HCT116 (cell line): Measurements from ENCODE around the gene TNFAIP8L3. TPM values are rescaled to one million over a fixed set of nuclear protein-coding genes. Genes with fewer than 3 reads are reported as not detected.

Experiments
- ATAC-seq: fragments of 200-7000 bp; cut with Tn5 transposase; 2 replicates; pipeline ENCODE4 v1.9.1; 2020; ENCODE audit warnings: mild to moderate bottlenecking, moderate library complexity
- BruUV-seq: library from RNA; stranded (reverse); fragments of 400-500 nt; replicated peaks from 2 replicates; lab custom pipeline; 2021; lab: Mats Ljungman, UMichigan
- CTCF ChIA-PET: fragments of 300-600 bp; sonication (Branson Sonifier 250); formaldehyde crosslinking; loops from one replicate; lab custom pipeline; 2021; ENCODE audit warnings: antibody characterized with exemption; lab: Charles Lee
- POLR2A ChIA-PET: fragments of 300-600, 350-600 bp; sonication (Branson Sonifier 250); formaldehyde crosslinking; loops from one replicate; lab custom pipeline; 2021; ENCODE audit warnings: antibody characterized with exemption; lab: Charles Lee
- RAD21 ChIA-PET, 2 experiments: fragments of 300-600 bp; sonication (Branson Sonifier 250); formaldehyde crosslinking; loops; one replicate each; lab custom pipeline; 2023; ENCODE audit warnings: low total read pairs in 2 of 2; ENCODE audit not compliant: uncharacterized antibody in 2 of 2, unreplicated experiment in 2 of 2, low non-redundant PET in 1 of 2; lab: Charles Lee
- DNase-seq: peaks from one replicate; pipeline ENCODE4 v3.0.0-alpha.2; 2010; ENCODE audit warnings: low read depth, low spot score
- H2AFZ ChIP-seq: fragments of 200-600 bp; shearing (Covaris generic), sonication (generic); 2 replicates; pipeline ENCODE4 v1.6.1; 2017; ENCODE audit warnings: low read depth, mixed run types, mixed read lengths, antibody characterized with exemption, low read length; ENCODE audit not compliant: poor library complexity, severe bottlenecking
- H3K27ac ChIP-seq: 2 replicates; pipeline ENCODE4 v1.5.1; 2012; ENCODE audit warnings: low read depth, low read length
- H3K27me3 ChIP-seq: fragments of 200-600 bp; sonication (generic); 2 replicates; pipeline ENCODE4 v1.6.1; 2016; ENCODE audit warnings: mixed run types, low read length, mixed read lengths; ENCODE audit not compliant: insufficient read depth
- H3K36me3 ChIP-seq, 2 experiments: fragments of 200-500 bp in 1 of 2; fragments of 200-600 bp in 1 of 2; sonication (Bioruptor generic) in 1 of 2; sonication (generic) in 1 of 2; 2 replicates each; pipeline versions ENCODE4 v1.5.1 to v1.6.1; 2014 to 2016; ENCODE audit warnings: low read length in 2 of 2, inconsistent platforms in 1 of 2, mixed read lengths in 1 of 2, mixed run types in 1 of 2; ENCODE audit not compliant: insufficient read depth in 2 of 2, control insufficient read depth in 1 of 2
- H3K4me1 ChIP-seq, 2 experiments: fragments of 200-600 bp in 1 of 2; sonication (generic) in 1 of 2; 2 replicates each; pipeline versions ENCODE4 v1.5.1 to v1.6.1; 2012 to 2017; ENCODE audit warnings: low read length in 2 of 2, inconsistent platforms in 1 of 2, mild to moderate bottlenecking in 1 of 2, mixed read lengths in 1 of 2, mixed run types in 1 of 2, moderate library complexity in 1 of 2; ENCODE audit not compliant: insufficient read depth in 2 of 2, control insufficient read depth in 1 of 2
- H3K4me2 ChIP-seq: fragments of 200-600 bp; sonication (generic); 2 replicates; pipeline ENCODE4 v1.6.1; 2017; ENCODE audit warnings: mixed run types, low read length, mixed read lengths
- H3K4me3 ChIP-seq, 2 experiments: fragments of 200-600 bp in 1 of 2; sonication (generic) in 1 of 2; replicated peaks in 1 of 2; 2 replicates each; pipeline ENCODE4 v1.5.1; 2011 to 2016; ENCODE audit warnings: low read length in 2 of 2, control low read depth in 1 of 2, low read depth in 1 of 2, mild to moderate bottlenecking in 1 of 2, mixed read lengths in 1 of 2, mixed run types in 1 of 2
- H3K79me2 ChIP-seq: fragments of 200-600 bp; sonication (generic); 2 replicates; pipeline ENCODE4 v1.6.1; 2017; ENCODE audit warnings: mild to moderate bottlenecking, mixed run types, low read length, moderate library complexity, mixed read lengths; ENCODE audit not compliant: insufficient read depth
- H3K9ac ChIP-seq: fragments of 200-600 bp; sonication (generic); 2 replicates; pipeline ENCODE4 v1.6.1; 2016; ENCODE audit warnings: low read length, mixed read lengths
- H3K9me2 ChIP-seq: fragments of 200-600 bp; sonication (generic), shearing (Covaris generic); 2 replicates; pipeline ENCODE4 v1.6.1; 2017; ENCODE audit warnings: mixed run types, mild to moderate bottlenecking, moderate library complexity; ENCODE audit not compliant: insufficient read depth
- H3K9me3 ChIP-seq, 2 experiments: fragments of 200-500 bp in 1 of 2; fragments of 200-600 bp in 1 of 2; sonication (Bioruptor generic) in 1 of 2; sonication (generic) in 1 of 2; 2 replicates each; pipeline ENCODE4 v1.6.1; 2014 to 2017; ENCODE audit warnings: low read length in 2 of 2, mixed read lengths in 2 of 2, inconsistent platforms in 1 of 2, low read depth in 1 of 2, mild to moderate bottlenecking in 1 of 2, mixed run types in 1 of 2, moderate library complexity in 1 of 2; ENCODE audit not compliant: control insufficient read depth in 1 of 2, insufficient read depth in 1 of 2
- H4K20me1 ChIP-seq: fragments of 200-600 bp; sonication (generic), shearing (Covaris generic); 2 replicates; pipeline ENCODE4 v1.6.1; 2017; ENCODE audit warnings: mixed run types, mild to moderate bottlenecking, moderate library complexity; ENCODE audit not compliant: insufficient read depth
- CBX3 ChIP-seq: IDR thresholded peaks from 2 replicates; pipeline ENCODE4 v1.6.1; 2012; ENCODE audit warnings: low read depth
- CTCF ChIP-seq, 3 experiments: fragments of 200-600 bp in 1 of 3; sonication (generic) in 1 of 3; IDR thresholded peaks in 2 of 3; conservative IDR thresholded peaks in 1 of 3; 2 replicates each; pipeline ENCODE4 v1.5.1; 2012 to 2017; ENCODE audit warnings: low read depth in 2 of 3, low read length in 2 of 3, antibody characterized with exemption in 1 of 3, borderline replicate concordance in 1 of 3, control low read depth in 1 of 3, mild to moderate bottlenecking in 1 of 3, mixed read lengths in 1 of 3, mixed run types in 1 of 3, moderate library complexity in 1 of 3; ENCODE audit not compliant: insufficient read depth in 1 of 3
- EGR1 ChIP-seq: IDR thresholded peaks from 2 replicates; pipeline ENCODE4 v1.6.1; 2012; ENCODE audit warnings: low read depth
- ELF1 ChIP-seq: IDR thresholded peaks from 2 replicates; pipeline ENCODE4 v1.6.1; 2012; ENCODE audit warnings: low read depth, borderline replicate concordance
- EZH2 ChIP-seq: fragments of 200-600 bp; sonication (generic); IDR thresholded peaks from 2 replicates; pipeline ENCODE4 v1.6.1; 2017; ENCODE audit warnings: antibody characterized with exemption, mixed run types
- FOSL1 ChIP-seq: IDR thresholded peaks from 2 replicates; pipeline ENCODE4 v1.6.1; 2012; ENCODE audit warnings: low read depth
- JUND ChIP-seq: IDR thresholded peaks from 2 replicates; pipeline ENCODE4 v1.6.1; 2012
- SP1 ChIP-seq: IDR thresholded peaks from 2 replicates; pipeline ENCODE4 v1.6.1; 2012; ENCODE audit warnings: low read depth
- SRF ChIP-seq: IDR thresholded peaks from 2 replicates; pipeline ENCODE4 v1.6.1; 2012; ENCODE audit warnings: low read depth
- TCF7L2 ChIP-seq: IDR thresholded peaks from 2 replicates; pipeline ENCODE4 v1.7.0; 2011; ENCODE audit warnings: borderline replicate concordance, inconsistent platforms; ENCODE audit not compliant: insufficient read depth, insufficient read length; ENCODE audit errors: extremely low read depth
- YY1 ChIP-seq: IDR thresholded peaks from 2 replicates; pipeline ENCODE4 v1.6.1; 2011; ENCODE audit warnings: low read length, low read depth, moderate library complexity, mild to moderate bottlenecking; ENCODE audit not compliant: insufficient replicate concordance; ENCODE audit errors: extremely low read depth
- ZBTB33 ChIP-seq: IDR thresholded peaks from 2 replicates; pipeline ENCODE4 v1.6.1; 2011; ENCODE audit warnings: mild to moderate bottlenecking, low read length, moderate library complexity; ENCODE audit not compliant: insufficient replicate concordance; ENCODE audit errors: extremely low read depth
- ZNF274 ChIP-seq: fragments of 200-500 bp; sonication (Bioruptor generic); IDR thresholded peaks from 2 replicates; pipeline ENCODE4 v1.6.1; 2014; ENCODE audit warnings: mild to moderate bottlenecking, low read depth, low read length, inconsistent platforms
- intact Hi-C: fragments of 100-400 bp; cut with micrococcal nuclease; formaldehyde crosslinking; loops from 2 replicates; pipeline ENCODE4 v1.10.0; 2022
- total RNA-seq: library from RNA; stranded (reverse); gene quantifications from one replicate; pipeline ENCODE4 v1.2.1, GENCODE V29; 2021; ENCODE audit not compliant: unreplicated experiment
- TF ChIP-seq, protein P1 (sequence below): IDR thresholded peaks from 2 replicates; pipeline ENCODE4 v1.6.1; 2012
- TF ChIP-seq, protein P2 (sequence below): IDR thresholded peaks from 2 replicates; pipeline ENCODE4 v1.6.1; 2012; ENCODE audit warnings: low read depth

The TNFAIP8L3 gene
- total RNA-seq, 1 experiment from 2014 or later: 0.47 TPM

- intact Hi-C loops: no loop called here
- Histone ChIP-seq H3K36me3 (no peaks in the 10 kb centered on the region), H3K27me3 (no peaks in the 10 kb centered on the region), H4K20me1 (peaks cover 3% of the 10 kb centered on the region; the same call in 1 of the 2 replicates), H3K9me2 (no peaks in the 10 kb centered on the region), H3K9ac (no peak overlapping the region), H3K4me2 (no peak overlapping the region), H3K79me2 (no peaks in the 10 kb centered on the region), H3K9me3 (no peaks in the 10 kb centered on the region), H2AFZ (no peak overlapping the region), H3K4me3 (no peak overlapping the region), H3K4me1 (peaks cover 0 to 11% of the 10 kb centered on the region in 2 experiments; a peak in 2 of 4 replicates), H3K27ac (no peak overlapping the region)
- TF ChIP-seq FOSL1 (no peak), TCF7L2 (no peak), CTCF (IDR thresholded peaks at IDR 0.05 in 2 of 3, conservative IDR thresholded peaks at IDR 0.05 in 1 of 3; ENCODE audit: borderline replicate concordance in 1 of 3, insufficient read depth in 1 of 3, low read depth in 2 of 3, low read length in 2 of 3) (no peak), SP1 (no peak), EZH2 (no peak), SRF (no peak), ZNF274 (no peak), YY1 (no peak), CBX3 (no peak), ZBTB33 (no peak), EGR1 (no peak), JUND (no peak), ELF1 (no peak)
- TF ChIP-seq, protein P1, sequence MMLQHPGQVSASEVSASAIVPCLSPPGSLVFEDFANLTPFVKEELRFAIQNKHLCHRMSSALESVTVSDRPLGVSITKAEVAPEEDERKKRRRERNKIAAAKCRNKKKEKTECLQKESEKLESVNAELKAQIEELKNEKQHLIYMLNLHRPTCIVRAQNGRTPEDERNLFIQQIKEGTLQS: no peak
- TF ChIP-seq, protein P2, sequence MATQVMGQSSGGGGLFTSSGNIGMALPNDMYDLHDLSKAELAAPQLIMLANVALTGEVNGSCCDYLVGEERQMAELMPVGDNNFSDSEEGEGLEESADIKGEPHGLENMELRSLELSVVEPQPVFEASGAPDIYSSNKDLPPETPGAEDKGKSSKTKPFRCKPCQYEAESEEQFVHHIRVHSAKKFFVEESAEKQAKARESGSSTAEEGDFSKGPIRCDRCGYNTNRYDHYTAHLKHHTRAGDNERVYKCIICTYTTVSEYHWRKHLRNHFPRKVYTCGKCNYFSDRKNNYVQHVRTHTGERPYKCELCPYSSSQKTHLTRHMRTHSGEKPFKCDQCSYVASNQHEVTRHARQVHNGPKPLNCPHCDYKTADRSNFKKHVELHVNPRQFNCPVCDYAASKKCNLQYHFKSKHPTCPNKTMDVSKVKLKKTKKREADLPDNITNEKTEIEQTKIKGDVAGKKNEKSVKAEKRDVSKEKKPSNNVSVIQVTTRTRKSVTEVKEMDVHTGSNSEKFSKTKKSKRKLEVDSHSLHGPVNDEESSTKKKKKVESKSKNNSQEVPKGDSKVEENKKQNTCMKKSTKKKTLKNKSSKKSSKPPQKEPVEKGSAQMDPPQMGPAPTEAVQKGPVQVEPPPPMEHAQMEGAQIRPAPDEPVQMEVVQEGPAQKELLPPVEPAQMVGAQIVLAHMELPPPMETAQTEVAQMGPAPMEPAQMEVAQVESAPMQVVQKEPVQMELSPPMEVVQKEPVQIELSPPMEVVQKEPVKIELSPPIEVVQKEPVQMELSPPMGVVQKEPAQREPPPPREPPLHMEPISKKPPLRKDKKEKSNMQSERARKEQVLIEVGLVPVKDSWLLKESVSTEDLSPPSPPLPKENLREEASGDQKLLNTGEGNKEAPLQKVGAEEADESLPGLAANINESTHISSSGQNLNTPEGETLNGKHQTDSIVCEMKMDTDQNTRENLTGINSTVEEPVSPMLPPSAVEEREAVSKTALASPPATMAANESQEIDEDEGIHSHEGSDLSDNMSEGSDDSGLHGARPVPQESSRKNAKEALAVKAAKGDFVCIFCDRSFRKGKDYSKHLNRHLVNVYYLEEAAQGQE: no peak
- CTCF ChIA-PET: interaction anchor here (1.1 to 2.3 kb wide), 3 partner anchors 31 to 251 kb away, joined by 3 to 21 read pairs (median 8); no protein-coding TSS in a partner anchor
- ATAC-seq: no peak
- POLR2A ChIA-PET: no interaction called here
- no peak for DNase-seq
- RAD21 ChIA-PET: no interaction called here
- BruUV-seq: no TSS peak
Observed at GRCh38 chr15:51131596-51132290, 37.0 kb upstream of the TNFAIP8L3 start.
